B cell (primary cell): ENCODE data around the gene STK17A. TPM values are rescaled to one million over a fixed set of nuclear protein-coding genes. Genes with fewer than 3 reads are reported as not detected.

Experiments used
- ATAC-seq: fragments of 200-7000 bp; cut with Tn5 transposase; one replicate; pipeline ENCODE4 v1.10.0; 2021; ENCODE audit warnings: low read depth, mild to moderate bottlenecking, moderate number of reproducible peaks, moderate library complexity
- CTCF ChIA-PET: fragments of 350-600 bp; sonication (Branson Sonifier 250); formaldehyde crosslinking; loops from one replicate; lab custom pipeline; 2021; ENCODE audit warnings: antibody characterized with exemption, inconsistent platforms; lab: Charles Lee
- POLR2A ChIA-PET: fragments of 350-600 bp; sonication (Branson Sonifier 250); formaldehyde crosslinking; loops from one replicate; lab custom pipeline; 2021; ENCODE audit warnings: antibody characterized with exemption; lab: Charles Lee
- DNase-seq: peaks from one replicate; pipeline ENCODE4 v3.0.0; 2013
- H2AFZ ChIP-seq: 2 replicates; pipeline ENCODE4 v1.6.1; 2012; ENCODE audit warnings: mild to moderate bottlenecking, low read depth, low read length; ENCODE audit not compliant: insufficient read depth, poor library complexity, severe bottlenecking
- H3K27ac ChIP-seq, 2 donors: 1 replicate in 1 of 2; 2 replicates in 1 of 2; pipeline ENCODE4 v1.5.1; 2012 to 2013; ENCODE audit warnings: low read length in 2 of 2, mild to moderate bottlenecking in 2 of 2, moderate library complexity in 1 of 2
- H3K27me3 ChIP-seq, 4 experiments: fragments of 200-600 bp in 1 of 4; sonication (generic) in 1 of 4; replicated peaks in 1 of 4; 1 replicate in 2 of 4; 2 replicates in 2 of 4; pipeline versions ENCODE4 v1.6.1 to v1.7.0; 2013 to 2016; ENCODE audit warnings: low read length in 3 of 4, mild to moderate bottlenecking in 2 of 4, mixed read lengths in 1 of 4, moderate library complexity in 1 of 4; ENCODE audit not compliant: insufficient read depth in 4 of 4, control insufficient read depth in 3 of 4; ENCODE audit errors: control extremely low read depth in 1 of 4
- H3K36me3 ChIP-seq, 2 experiments: replicated peaks in 1 of 2; 1 replicate in 1 of 2; 2 replicates in 1 of 2; pipeline versions ENCODE4 v1.6.1 to v1.7.1; 2013; ENCODE audit warnings: low read length in 1 of 2; ENCODE audit not compliant: insufficient read depth in 2 of 2, control insufficient read depth in 1 of 2; ENCODE audit errors: control extremely low read depth in 1 of 2, extremely low read depth in 1 of 2
- H3K4me1 ChIP-seq, 2 donors: fragments of 200-600 bp in 1 of 2; sonication (generic) in 1 of 2; 1 replicate in 1 of 2; 2 replicates in 1 of 2; pipeline versions ENCODE4 v1.5.1 to v1.6.1; 2013 to 2017; ENCODE audit warnings: low read length in 2 of 2; ENCODE audit not compliant: control insufficient read depth in 2 of 2, insufficient read depth in 2 of 2
- H3K4me2 ChIP-seq: replicated peaks from 2 replicates; pipeline ENCODE3; 2012; ENCODE audit warnings: mild to moderate bottlenecking, low read depth, low read length; ENCODE audit not compliant: poor library complexity, severe bottlenecking
- H3K4me3 ChIP-seq, 5 experiments: fragments of 200-600 bp in 1 of 5; sonication (generic) in 1 of 5; 1 replicate in 3 of 5; 2 replicates in 2 of 5; pipeline versions ENCODE4 v1.5.1 to v1.7.0; 2011 to 2016; ENCODE audit warnings: low read length in 4 of 5, mild to moderate bottlenecking in 4 of 5, low read depth in 2 of 5, control low read depth in 1 of 5, moderate library complexity in 1 of 5; ENCODE audit not compliant: insufficient read depth in 1 of 5; ENCODE audit errors: control extremely low read depth in 1 of 5, extremely low read depth in 1 of 5
- H3K79me2 ChIP-seq: fragments of 200-600 bp; sonication (generic); one replicate; pipeline ENCODE4 v1.6.0; 2016; ENCODE audit warnings: low read length; ENCODE audit not compliant: control insufficient read depth, insufficient read depth
- H3K9ac ChIP-seq: fragments of 200-600 bp; sonication (generic); 2 replicates; pipeline ENCODE4 v1.6.1; 2017; ENCODE audit warnings: mild to moderate bottlenecking, low read length, moderate library complexity
- H3K9me3 ChIP-seq, 3 donors: one replicate each; pipeline versions ENCODE4 v1.6.1 to v1.7.1; 2013; ENCODE audit warnings: low read length in 2 of 3; ENCODE audit not compliant: control insufficient read depth in 2 of 3, insufficient read depth in 1 of 3; ENCODE audit errors: control extremely low read depth in 1 of 3
- H4K20me1 ChIP-seq: 2 replicates; pipeline ENCODE4 v1.6.0; 2012; ENCODE audit warnings: mild to moderate bottlenecking, low read length; ENCODE audit not compliant: insufficient read depth, control insufficient read depth, poor library complexity, severe bottlenecking
- H3K27ac Mint-ChIP-seq: one replicate; pipeline ENCODE4 v1.8.0; 2021; ENCODE audit warnings: mixed read lengths
- H3K27me3 Mint-ChIP-seq: one replicate; pipeline ENCODE4 v1.8.0; 2021; ENCODE audit warnings: mixed read lengths
- H3K4me1 Mint-ChIP-seq: one replicate; pipeline ENCODE4 v1.8.0; 2021; ENCODE audit warnings: mixed read lengths
- H3K4me3 Mint-ChIP-seq: one replicate; pipeline ENCODE4 v1.8.0; 2021; ENCODE audit warnings: mixed read lengths
- H3K9me3 Mint-ChIP-seq: one replicate; pipeline ENCODE4 v1.8.0; 2022; ENCODE audit warnings: mixed read lengths; ENCODE audit not compliant: insufficient read depth
- EZH2 ChIP-seq: IDR thresholded peaks from 2 replicates; pipeline ENCODE4 v1.6.1; 2012; ENCODE audit warnings: borderline replicate concordance, low read depth, mild to moderate bottlenecking, moderate library complexity, low read length; ENCODE audit not compliant: insufficient read depth, poor library complexity, severe bottlenecking
- WGBS: methylation state at CpG from one replicate; pipeline ENCODE4 v1.1.5; 2013; ENCODE audit warnings: missing lambda C conversion rate; ENCODE audit not compliant: insufficient coverage; 5-methylcytosine and 5-hydroxymethylcytosine counted together
- intact Hi-C: fragments of 100-400 bp; cut with micrococcal nuclease; formaldehyde crosslinking; loops from one replicate; pipeline ENCODE4 v1.10.0; 2022
- polyA plus RNA-seq: library from polyadenylated mRNA; depleted of rRNA; stranded (reverse); fragments of >200 nt; gene quantifications from 2 replicates; pipeline ENCODE4 v1.2.3, GENCODE V29; 2012
- total RNA-seq, 2 donors: library from RNA; stranded (reverse); fragments of 120-200 nt in 1 of 2; gene quantifications; 1 replicate in 1 of 2; 2 replicates in 1 of 2; pipeline versions ENCODE4 v1.2.3 to v1.2.4, GENCODE V29; 2013 to 2022
- TF ChIP-seq, protein P1 (sequence below): fragments of 200-600 bp; IDR thresholded peaks from one replicate; pipeline ENCODE4 v1.8.0; 2022; ENCODE audit warnings: antibody characterized with exemption, mild to moderate bottlenecking

Gene STK17A
- total and polyA plus RNA-seq, 2 donors (not counting 1 experiment from before 2014, with no cell fraction given), result 72.8 to 111 TPM

DNA sequence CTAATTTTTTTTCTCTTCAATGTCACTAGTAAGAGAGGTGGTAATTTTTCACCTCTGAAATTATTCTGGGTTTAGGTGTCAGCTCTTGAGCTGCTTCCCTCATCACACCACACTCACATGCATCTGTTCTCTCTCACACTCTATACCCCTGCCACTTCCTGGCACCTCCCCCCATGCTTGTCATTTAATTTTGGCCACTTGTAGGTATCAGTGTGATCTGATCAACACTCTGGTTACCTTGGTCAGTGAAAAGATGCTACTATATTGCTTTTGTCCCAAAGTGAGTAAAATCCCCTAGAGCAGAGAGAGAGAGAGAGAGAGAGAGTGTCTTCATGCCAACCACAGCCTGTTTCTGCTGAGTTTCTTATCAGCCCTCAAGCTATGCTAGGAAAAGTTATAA, 42.5 kb downstream of the STK17A start:
- no peak overlapping the region for H2AFZ ChIP-seq
- POLR2A ChIA-PET, result no interaction called here
- peaks cover 62% of the 10 kb centered on the region for H3K79me2 ChIP-seq
- peak overlapping the region; percentile 67 for H3K27ac Mint-ChIP-seq
- DNase-seq (peak; percentile 58), ATAC-seq (peak; percentile 64)
- CTCF ChIA-PET, result interaction anchor here (0.9 to 6.1 kb wide), 4 partner anchors 39 to 74 kb away, joined by 3 to 58 read pairs (median 28); partner anchors contain the start of gene STK17A
- no peaks in the 10 kb centered on the region for H3K27me3 Mint-ChIP-seq
- peaks cover 47 to 50% of the 10 kb centered on the region in 2 donors for H3K4me1 ChIP-seq
- H3K27me3 ChIP-seq, result no peaks in the 10 kb centered on the region
- TF ChIP-seq, protein P1, sequence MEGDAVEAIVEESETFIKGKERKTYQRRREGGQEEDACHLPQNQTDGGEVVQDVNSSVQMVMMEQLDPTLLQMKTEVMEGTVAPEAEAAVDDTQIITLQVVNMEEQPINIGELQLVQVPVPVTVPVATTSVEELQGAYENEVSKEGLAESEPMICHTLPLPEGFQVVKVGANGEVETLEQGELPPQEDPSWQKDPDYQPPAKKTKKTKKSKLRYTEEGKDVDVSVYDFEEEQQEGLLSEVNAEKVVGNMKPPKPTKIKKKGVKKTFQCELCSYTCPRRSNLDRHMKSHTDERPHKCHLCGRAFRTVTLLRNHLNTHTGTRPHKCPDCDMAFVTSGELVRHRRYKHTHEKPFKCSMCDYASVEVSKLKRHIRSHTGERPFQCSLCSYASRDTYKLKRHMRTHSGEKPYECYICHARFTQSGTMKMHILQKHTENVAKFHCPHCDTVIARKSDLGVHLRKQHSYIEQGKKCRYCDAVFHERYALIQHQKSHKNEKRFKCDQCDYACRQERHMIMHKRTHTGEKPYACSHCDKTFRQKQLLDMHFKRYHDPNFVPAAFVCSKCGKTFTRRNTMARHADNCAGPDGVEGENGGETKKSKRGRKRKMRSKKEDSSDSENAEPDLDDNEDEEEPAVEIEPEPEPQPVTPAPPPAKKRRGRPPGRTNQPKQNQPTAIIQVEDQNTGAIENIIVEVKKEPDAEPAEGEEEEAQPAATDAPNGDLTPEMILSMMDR, result no peak
- TF ChIP-seq EZH2, result no peak
- peak overlapping the region; percentile 49 for H3K4me2 ChIP-seq
- intact Hi-C loops, result loop anchor here (1.0 to 2.0 kb wide), 2 partner anchors 43 to 75 kb away; partner anchors contain the start of gene STK17A
- peaks cover 0 to 64% of the 10 kb centered on the region in 2 experiments for H3K36me3 ChIP-seq
- no peaks in the 10 kb centered on the region for H4K20me1 ChIP-seq
- peak overlapping the region in 1 of 5 experiments; percentile 6 for H3K4me3 ChIP-seq
- H3K9ac ChIP-seq, result peak overlapping the region; percentile 6
- no peaks in the 10 kb centered on the region for H3K9me3 Mint-ChIP-seq
- H3K4me3 Mint-ChIP-seq, result peak overlapping the region; percentile 64
- H3K4me1 Mint-ChIP-seq, result peaks cover 81% of the 10 kb centered on the region
- no peaks in the 10 kb centered on the region for H3K9me3 ChIP-seq
- peak overlapping the region; percentile 37 to 79 for H3K27ac ChIP-seq

DNA sequence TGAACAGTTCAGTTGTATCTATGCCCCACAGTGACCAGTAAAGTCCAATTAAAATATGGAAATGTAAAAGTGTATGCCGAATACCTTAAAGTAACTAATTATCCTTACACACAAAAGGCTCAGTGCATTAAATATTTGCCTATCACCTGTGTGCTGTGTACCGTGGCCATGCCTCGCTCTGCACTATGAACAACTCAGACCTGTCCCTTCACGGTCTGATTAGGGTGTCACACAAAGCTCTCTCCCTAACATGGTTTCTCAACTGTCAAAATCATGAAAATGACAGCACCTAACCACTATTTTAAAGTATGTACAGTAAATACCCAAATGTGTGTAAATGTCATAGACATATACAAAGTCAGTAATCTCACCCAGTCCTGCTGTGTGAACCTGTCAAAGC, 43.1 kb downstream of the STK17A start:
- CTCF ChIA-PET, result interaction anchor here (0.6 to 6.1 kb wide), 6 partner anchors 9 to 977 kb away, joined by 3 to 58 read pairs (median 3); partner anchors contain the start of gene STK17A
- Histone ChIP-seq H3K4me1 (peaks cover 42 to 46% of the 10 kb centered on the region in 2 donors), H3K4me2 (peak overlapping the region; percentile 49), H3K27ac (peak overlapping the region; percentile 37 to 79), H3K9me3 (no peaks in the 10 kb centered on the region), H3K36me3 (peaks cover 0 to 62% of the 10 kb centered on the region in 2 experiments), H2AFZ (no peak overlapping the region), H3K27me3 (no peaks in the 10 kb centered on the region), H3K9ac (no peak overlapping the region), H4K20me1 (no peaks in the 10 kb centered on the region), H3K79me2 (peaks cover 57% of the 10 kb centered on the region), H3K4me3 (no peak overlapping the region)
- ATAC-seq (peak; percentile 40), DNase-seq (peak; percentile 36)
- intact Hi-C loops, result loop anchor here (1.0 to 2.0 kb wide), 3 partner anchors 13 to 74 kb away; partner anchors contain the start of gene STK17A
- peak overlapping the region; percentile 62 for H3K4me3 Mint-ChIP-seq
- H3K27ac Mint-ChIP-seq, result peak overlapping the region; percentile 81
- no peak for TF ChIP-seq EZH2
- TF ChIP-seq, protein P1, result no peak
- POLR2A ChIA-PET, result interaction anchor here (2.0 kb wide), 1 partner anchor 24 kb away, joined by 10 read pairs; no protein-coding TSS in a partner anchor
- H3K27me3 Mint-ChIP-seq, result no peaks in the 10 kb centered on the region
- no peaks in the 10 kb centered on the region for H3K9me3 Mint-ChIP-seq
- 40% methylated on average over 2 of the region's 4 CpGs for WGBS
- H3K4me1 Mint-ChIP-seq, result peaks cover 83% of the 10 kb centered on the region
